Stimulated activated CD4-positive, alpha-beta T cell treated with anti-CD3 and anti-CD28 coated beads, Interleukin-12 subunit alpha, Interleukin-12 subunit beta, amount 100 ng/mL, for 4 hours (primary cell): ENCODE data around the gene ERGIC1.
A peak's percentile ranks its signal among the peaks of the same experiment; 100 is the strongest.

Experiments
- DNase-seq: peaks from one replicate; pipeline ENCODE4 v3.0.0-alpha.2; 2020

The ERGIC1 gene

DNA sequence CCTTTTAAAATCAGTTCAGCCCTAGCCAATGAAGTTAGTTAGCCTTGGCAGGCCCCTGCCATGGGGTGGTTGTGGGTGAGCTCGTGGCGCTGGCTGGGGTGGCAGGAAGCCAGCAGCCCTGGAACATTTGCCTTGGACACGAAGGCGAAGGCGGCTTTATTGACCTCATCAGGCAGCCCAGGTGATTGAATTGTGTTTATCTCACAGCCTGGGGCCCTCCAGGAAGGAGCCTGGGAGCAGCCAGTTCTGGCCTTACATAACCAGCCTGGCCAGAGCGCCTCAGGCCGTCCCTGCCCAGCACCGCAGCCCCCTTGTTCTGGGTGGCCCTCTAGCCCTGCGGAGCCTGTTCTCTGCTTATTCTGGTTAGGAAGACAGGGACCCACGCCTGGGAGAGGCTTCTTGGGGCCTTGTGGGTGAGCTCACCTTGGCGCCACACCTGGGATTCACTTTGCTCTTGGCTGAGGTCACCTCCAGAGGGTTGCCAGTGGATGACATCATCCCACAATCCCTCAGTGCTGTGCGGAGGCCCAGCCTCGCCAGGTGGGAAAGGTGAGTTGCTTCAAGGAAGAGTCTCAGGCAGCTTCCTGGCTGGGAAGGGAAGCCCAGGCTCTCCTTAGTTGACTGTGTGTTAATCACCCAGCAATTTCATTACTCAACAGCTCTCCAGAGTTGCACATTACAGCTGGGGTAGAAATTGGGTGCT, 70.7 kb downstream of the ERGIC1 start:
- no peak for DNase-seq

DNA sequence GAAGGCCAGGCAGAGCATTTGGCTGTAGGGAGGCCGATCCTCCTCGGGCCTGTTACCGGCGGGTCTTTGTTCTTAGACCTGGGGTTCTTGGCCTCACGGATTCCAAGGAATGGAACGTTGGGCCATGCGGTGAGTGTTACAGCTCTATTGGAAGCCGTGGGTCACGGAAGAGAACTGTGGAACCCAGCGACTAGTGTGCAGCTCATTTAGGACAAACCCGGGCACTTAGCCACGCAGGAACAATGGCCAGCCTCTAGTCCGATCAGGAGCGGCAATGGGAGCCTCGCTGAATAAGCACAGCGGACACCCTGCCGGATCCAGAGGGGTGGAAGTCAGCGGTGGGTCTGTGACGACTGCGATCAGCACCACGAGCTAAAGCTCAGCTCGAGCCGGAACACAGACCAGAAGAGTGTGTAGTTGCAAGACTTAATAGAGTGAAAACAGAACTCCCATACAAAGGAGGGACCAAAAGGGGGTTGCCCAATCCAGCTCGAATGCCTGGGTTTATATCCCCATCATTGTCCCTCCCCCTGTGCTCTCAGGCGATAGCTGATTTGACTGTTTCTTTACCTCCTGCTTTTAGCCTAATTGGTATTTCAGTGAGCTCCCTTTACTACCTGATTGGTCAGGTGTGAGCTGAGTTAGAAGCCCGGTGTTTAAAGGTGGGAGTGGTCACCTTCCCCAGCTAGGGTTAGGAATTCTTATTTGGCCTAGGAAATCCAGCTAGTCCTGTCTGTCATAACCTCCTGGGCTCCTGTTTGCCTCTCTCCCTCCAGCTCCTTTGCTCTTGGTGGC, 71.5 kb downstream of the ERGIC1 start:
- DNase-seq = no peak

DNA sequence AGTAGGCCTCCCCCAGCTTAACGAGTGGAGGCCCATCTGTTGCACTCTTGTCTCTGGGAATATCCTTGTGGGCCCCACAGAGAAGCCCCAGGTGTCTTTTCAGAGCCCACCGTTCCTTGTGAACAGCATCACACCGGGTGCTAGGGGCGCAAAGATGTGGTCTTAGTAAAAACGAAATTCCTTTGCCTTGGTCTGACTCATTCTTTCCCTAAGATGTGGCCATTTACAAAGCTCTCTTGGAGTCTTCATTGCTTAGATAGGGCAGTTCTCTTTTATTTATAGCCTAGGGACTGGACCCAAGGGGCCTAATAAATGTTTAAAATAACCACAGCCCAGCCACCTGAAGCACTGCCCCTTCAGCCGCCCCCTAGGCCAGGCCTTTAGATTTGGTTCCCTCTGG, 72.4 kb downstream of the ERGIC1 start:
- DNase-seq = no peak

DNA sequence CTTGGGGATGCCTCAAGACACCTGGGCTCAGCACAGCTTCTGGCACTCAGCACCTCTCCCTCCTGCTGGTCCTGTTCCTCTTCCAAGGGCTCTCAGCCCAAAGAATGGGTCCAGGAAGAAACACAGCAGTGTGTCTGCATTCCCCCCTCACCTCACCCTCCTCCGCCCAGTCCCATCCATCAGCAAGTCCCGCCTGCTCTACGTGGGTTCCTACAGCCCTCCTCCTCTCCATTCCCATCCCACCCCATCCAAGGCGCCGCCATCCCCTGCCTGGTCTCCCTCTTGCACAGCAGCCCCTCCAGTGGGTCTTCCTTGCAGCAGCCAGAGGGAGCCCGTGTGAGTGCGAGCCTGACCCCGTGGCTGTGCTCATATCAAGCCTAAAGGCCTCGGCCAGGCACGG, 72.8 kb downstream of the ERGIC1 start:
- DNase-seq = no peak

DNA sequence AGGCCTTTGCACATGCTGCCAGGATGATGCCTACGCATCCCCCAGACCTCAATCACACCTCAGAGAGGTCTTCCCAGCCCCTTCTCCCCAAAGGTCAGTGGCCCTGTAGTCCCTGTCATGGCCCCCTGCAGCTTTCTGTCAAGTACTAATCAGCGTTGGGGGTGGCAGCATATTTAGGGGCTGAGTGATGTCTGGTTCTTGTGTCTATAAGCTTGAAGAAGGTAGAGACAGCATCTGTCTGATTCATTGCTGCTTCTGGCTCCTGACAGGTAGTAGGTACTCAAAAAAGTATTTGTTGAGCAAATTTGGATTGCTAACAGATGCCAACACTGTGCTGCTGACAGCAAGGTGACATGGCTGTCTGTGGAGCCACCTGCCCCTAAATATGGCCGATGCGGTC, 73.6 kb downstream of the ERGIC1 start:
- DNase-seq = no peak

DNA sequence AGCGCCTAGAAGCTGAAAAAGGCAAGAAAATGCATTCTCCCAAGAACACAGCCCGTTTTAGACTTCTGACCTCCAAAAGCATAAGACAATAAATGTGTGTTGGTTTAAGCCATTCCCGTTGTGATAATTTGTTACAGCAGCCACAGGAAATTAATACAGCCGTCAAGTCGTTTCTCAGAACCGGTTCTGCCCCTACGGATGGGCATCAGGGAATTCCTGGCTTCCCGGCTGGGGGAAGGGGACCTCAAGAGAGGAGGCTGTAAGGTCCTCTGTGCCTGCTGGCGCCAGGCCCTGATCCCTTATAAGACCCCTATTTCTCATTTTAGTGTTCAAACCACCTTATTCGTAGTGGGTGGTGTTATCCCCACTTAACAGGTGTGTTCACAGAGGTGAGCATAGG, 74.6 kb downstream of the ERGIC1 start:
- DNase-seq = no peak

DNA sequence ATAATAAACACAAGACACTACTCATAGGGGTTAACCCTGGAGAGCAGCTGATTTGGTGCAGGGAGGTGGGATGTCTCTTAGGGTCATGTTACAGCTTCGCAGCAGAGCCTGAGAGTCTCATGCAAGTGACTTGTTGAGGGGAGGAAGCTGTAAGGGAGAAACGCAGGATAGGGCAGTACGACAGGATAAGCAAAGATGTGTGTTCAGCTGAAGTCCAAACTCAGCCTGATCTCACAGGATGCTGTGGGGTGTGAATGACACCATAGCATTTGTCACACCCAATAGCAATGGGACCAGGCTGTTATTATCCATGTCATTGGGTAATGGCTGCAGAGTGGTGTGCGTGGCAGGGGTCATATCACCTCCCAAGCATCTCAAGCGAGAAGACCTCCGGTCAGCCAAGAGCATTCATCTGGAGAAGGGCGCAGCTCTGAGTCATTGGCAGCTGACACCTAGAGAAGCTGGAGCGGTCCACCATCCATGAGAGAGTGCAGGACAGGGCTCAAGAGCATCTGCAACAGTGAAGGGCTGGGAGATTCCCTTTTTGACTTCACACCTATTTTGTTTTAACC, 76.0 kb downstream of the ERGIC1 start:
- no peak for DNase-seq

DNA sequence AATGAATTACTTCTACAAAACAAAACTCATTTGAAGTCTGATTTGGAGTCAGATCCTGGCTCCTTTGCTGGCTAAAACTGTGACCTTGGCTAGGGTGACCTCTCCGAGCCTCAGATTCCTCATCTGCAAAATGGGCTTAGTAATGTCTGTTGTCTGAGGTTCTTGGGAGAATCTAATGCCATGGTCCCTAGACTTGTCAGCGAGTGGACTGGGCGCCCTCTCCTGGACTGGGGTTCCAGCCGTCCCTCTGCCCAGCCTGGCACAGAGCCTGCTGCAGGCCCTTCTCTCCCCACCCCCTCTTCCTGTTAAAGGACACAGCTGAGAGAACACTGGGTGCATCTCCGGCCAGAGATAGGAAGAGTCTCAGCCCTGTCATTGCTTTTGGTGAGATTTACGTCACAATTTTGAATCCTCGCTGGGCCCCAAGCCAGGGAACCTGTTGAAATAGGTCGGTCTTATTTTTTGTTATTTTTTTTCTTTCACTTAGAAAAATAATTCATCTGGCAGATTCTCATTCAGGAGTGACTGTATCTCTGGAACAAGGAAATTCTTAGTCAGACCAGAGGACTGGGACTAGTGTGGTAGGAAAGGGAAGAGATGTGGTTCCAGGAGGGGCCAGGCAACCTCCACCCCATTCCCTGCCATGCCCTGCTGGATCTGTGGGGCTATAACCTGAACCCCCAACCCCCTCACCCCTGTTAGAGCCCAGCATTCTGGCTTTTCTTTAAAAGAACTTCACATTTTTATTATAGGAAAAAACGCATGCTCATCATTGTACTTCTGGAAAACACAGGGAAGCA, 77.0 kb downstream of the ERGIC1 start:
- peak; percentile 13 for DNase-seq

DNA sequence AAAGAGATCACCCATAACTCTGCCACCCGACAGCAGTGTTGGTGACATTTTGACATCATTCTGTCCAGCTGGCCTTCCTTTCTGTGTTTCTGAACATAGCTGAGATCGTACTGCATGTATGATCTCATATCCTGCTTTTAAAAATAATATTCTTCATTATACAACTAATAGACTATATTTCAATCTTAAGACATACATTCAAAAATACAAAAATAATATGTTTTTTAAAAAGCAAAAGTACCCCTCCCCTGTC, 77.5 kb downstream of the ERGIC1 start:
- no peak for DNase-seq

DNA sequence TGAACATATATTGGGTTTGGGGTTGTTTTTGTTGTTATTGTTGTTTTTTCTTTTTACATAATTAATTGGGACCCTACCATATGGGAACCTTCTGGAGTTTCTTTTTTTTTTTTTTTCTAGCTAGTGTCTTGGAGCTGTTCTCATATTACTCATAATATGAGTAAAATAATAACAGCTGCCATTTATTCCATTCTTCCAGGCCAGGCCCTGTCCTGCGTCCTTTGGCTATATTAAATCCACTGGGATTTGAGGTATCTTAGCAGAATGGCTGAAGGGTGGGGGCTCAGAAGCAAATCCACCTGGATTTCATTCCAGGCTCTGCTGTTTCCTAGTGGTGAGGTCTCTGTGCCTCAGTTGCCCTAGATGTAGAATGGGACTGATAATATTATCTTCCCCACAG, 77.9 kb downstream of the ERGIC1 start:
- DNase-seq = no peak

DNA sequence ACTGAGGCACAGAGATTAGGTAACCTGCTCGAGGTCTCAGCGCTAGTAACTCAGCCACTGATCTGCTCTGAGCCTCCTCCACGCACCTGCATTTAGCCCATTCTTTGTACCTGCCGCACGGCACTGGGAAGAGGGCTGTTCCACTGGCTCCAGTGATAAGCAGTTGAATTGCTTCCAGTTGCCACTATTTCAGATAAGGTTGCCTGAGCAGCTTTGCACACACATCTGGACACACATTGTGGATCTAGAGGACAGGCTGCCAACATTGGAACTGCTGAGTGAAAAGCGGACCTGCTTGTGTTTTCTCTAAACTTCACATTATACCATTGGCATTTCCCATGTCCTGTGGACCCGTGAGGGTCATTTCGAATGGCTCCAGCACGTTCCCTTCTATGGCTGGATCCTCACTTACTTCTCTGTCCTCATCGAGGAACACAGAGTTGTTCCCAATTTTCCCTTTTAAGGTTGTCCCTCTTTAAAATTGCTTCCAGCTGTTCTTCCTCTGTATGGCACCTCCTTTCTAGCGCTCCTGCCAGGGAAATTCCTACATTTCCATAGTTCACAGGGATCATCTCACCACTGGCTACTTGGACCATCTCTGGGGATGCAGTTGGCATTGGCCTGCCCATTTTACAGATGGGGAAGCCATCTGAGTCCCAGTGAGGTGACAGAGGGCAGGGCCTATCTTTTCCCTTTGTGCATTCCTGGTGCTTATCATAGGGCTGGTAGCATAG, 79.2 kb downstream of the ERGIC1 start:
- DNase-seq = no peak

DNA sequence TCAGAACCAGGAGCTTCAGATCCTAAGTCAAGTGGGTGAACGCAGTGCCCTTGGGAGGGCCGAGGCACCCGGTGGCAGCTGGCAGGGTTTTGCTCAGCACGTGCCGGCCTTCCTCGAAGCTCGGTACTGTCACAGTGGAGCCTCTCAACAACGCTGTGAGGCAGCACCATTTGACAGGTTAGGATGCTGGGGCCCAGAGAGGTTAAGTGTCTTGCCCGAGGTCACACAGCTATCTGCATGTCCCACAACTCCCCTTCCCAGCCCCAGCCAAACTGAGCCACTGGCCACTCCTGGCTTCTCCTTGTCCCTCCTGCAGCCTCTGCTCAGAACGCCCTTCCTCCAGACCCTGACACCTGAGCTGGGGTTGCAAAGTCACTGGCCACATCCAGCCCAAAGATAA, 81.5 kb downstream of the ERGIC1 start:
- no peak for DNase-seq

DNA sequence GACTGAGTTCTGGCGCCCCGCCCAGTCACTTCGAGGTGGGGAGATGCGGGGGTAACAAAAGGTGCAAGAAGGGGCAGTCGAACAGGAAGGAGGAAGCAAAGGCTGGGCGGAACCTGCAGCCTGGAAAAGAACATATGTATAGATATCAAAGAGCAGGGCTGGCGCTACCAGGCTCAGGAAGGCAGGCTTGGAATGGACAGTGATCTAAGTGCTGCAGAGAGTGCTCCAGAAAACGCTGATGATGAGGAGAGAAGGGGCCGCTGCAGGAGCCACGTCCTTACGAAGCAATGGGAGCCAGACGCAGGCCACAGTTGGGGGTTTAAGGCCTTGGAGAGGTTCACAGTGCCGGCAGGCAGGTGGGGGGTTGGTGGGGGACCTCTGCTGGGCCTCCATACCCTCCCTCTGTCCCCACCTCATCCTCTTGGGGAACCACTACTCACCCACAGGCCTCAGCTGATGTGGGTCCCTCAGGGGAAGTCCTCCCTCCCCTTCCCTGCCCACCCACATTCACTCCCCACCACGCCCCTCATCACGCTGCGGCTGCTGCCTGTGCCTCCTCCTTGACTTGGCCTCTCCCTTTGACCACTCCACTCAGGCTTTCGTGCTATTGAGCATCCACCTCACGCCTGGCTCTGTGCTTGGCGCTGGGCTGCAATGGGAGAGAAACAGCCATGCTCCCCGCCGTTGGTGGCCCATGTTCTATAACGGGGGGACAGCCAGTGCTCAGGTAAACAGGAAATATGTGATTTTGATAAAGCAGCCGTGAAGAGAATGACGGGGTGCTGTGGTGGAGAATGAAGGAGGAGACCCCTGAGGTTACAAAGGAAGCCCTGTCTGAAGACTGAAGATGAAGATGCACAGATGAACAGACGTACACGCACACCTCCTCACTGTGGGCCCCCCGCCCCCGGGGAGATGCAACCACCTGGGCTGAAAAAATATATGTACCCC, 84.6 kb downstream of the ERGIC1 start:
- DNase-seq = no peak

DNA sequence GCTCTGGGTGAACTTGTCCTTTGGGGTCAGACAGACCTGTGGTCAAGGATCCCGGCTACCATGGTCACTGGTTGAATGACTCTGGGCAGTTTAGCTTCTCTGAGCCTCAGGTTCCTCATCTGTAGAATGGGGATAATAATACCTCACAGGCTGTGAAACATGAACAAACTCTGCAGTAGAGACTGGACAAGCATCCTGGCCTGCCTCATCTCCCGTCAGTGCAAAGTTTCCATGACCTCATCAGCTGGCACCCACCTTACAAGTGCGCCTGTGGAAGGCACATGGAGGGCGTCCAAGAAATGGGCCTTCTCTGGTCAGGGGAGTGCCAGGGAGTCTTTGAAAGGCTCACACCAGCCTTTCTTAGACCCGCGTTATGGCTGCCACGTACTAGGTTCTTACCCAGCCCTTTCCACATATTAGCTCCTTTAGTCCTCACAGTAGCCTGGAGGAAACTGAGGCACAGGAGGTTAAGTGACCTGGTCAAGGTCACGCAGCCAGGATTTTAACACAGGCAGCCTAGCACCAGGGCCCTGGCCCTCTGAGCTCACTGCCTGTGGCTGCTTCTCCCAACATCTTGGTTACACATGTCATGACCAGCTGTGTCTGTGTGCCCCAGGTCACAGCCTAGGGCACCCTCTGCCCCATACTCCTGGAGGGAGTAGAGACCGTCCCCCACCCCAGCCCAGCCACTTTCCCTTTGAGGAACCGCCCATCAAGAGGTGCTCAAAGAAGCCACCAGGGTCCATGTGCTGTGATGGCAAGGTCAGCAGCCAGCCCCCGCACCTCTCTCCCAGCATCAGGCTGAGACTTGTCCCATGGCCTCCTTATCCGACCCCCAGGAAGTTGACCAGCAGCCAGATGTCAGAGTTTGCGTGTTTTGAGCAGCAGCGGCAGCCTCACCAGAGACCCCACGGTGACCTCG, 85.7 kb downstream of the ERGIC1 start:
- no peak for DNase-seq

DNA sequence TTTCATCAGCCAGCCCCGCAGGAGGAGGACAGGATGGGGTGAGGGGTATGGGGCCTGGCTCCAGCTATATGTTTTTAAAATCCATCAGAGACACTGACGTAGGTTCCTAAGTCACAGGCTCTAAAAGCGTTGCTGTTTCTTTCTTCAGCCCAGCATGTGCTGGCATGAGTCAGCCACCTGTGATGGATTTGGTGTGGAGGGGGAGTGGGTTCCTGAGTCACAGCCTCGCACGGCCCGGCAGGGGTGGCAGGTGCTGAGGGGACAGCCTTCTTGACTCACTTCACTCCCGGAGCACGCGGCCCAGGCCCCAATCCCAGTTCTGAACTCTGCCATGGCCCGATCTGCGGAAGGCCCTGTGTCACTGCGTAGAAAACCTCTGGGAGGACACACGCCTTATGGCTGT, 86.4 kb downstream of the ERGIC1 start:
- DNase-seq = no peak

DNA sequence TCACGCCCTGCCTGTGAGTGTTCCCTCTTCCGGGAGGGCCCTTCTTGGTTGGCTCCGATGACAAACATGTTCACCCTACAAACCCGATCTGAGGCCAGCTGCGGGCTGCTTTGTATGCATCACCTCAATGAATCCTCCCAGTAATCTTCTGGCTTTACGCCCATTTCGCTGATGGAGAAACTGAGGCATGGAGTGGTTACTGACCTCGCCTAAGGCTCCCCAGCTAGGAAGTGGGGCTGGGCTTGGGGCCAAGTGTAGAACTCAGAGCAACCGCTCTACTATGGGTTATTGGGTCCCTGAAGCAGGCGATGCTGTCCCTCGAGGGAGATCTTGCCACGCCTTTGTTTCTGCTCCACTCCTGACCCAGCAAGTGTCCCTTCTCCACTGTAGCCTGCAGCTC, 86.9 kb downstream of the ERGIC1 start:
- DNase-seq = no peak

DNA sequence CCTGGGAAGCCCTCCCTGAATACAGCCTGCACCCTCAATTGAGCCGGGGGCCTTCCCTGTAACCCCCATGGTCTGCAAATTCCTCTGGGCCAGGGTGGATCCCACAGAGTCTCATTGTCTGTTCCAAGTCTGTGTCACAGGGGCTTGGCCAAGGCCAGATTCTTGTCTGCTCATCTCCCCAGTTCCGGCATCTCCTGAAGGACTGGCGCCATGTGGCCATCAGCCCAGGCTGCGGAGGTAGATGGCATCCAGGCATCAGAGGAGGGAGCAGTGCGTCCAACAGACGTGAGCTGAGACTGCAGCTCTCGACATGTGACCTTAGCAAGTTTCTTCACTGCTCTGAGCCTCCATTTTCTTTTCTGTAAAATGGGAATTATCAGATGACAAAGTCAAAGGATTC, 87.9 kb downstream of the ERGIC1 start:
- no peak for DNase-seq

DNA sequence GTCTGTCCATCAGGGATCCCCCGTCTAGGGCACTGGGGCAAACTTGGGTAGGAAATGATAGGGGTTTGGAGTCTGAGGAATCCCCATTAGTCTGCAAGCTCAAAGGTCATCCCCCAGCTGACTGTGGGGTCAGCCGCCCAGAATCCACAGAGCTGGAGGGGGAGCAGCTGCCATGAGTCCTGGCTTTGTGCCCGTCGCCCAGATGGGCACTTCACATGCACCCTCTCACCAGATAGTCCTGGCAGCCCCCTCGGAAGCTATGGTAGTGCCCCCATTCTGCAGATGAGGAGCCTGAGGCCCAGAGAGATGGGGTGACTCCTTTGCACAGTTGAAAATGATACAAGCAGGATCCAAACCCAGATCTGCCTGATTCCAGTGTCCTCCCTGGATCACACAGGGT, 89.5 kb downstream of the ERGIC1 start:
- no peak for DNase-seq

DNA sequence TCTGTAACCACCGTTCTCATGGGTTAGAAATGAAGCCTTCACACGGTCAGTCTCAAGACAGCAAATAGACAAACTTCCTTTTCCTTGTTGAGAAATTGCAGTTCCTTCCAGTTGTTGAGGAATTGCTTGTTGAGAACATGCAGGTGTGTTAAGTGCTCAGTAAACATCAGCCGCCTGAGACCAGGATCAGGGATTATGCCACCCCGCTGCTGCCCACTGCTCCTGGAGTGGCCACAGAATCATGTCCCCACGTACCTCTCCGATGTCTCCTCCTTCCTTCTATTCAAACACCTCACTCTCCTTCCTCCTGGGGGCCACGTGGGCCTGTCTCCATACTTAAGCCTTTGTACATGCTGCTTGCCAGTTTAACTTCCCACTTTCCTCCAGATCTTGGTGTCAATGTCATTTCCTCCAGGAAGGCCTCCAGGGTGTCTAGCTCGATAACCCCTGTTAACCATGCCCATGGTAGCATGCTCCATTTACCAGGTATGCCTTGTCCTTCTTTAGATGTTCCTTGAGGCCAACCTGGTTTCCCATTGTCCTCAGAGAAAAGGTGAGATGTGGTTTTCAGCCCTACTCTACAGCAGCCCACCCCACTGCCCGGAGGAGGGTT, 91.4 kb downstream of the ERGIC1 start:
- no peak for DNase-seq

DNA sequence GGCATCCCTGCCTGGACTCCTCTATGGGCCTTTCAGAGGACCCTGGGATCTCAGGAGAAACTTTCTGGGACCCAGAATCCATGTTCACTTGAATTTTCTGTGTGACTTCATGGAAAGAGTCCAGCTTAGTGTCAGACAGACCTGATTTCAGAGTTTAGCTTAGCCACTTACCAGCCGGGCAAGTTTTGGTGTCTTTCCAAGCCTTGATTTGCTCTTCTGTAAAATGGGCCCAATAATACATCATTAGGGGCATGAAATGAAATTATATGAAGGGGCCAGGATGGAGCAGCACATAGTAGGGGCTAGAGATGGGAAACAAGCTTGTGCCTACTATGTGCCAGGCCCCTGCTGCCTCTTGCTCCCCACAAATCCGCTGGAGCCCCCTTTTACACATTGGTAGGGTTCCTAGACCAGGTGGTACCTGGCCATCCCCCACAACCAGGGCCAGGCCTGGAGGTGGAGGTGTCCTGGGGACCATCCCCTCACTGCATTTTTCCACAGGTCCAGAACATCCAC, 92.0 kb downstream of the ERGIC1 start:
- DNase-seq = no peak
